Mucosa of gallbladder (tissue), 1 donor: ENCODE measurements around the gene SAXO1. TPM values are rescaled to one million over a fixed set of nuclear protein-coding genes. Genes with fewer than 3 reads are reported as not detected.
"Not testable (repeated sequence)": the region's sequence is repeated elsewhere in the genome, so short reads cannot be mapped to it uniquely, and the experiment has no call there.

Experiments used
- DNase-seq: peaks from one replicate; pipeline ENCODE4 v3.0.0-alpha.2; 2020; ENCODE audit warnings: low spot score
- total RNA-seq: library from RNA; stranded (reverse); gene quantifications from one replicate; pipeline ENCODE4 v1.2.1, GENCODE V29; 2021
- donor health status: DM: no; HTN: no; CAD: no.

Gene SAXO1, protein sequence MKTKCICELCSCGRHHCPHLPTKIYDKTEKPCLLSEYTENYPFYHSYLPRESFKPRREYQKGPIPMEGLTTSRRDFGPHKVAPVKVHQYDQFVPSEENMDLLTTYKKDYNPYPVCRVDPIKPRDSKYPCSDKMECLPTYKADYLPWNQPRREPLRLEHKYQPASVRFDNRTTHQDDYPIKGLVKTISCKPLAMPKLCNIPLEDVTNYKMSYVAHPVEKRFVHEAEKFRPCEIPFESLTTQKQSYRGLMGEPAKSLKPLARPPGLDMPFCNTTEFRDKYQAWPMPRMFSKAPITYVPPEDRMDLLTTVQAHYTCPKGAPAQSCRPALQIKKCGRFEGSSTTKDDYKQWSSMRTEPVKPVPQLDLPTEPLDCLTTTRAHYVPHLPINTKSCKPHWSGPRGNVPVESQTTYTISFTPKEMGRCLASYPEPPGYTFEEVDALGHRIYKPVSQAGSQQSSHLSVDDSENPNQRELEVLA
- total RNA-seq, result 0.03 TPM

DNA sequence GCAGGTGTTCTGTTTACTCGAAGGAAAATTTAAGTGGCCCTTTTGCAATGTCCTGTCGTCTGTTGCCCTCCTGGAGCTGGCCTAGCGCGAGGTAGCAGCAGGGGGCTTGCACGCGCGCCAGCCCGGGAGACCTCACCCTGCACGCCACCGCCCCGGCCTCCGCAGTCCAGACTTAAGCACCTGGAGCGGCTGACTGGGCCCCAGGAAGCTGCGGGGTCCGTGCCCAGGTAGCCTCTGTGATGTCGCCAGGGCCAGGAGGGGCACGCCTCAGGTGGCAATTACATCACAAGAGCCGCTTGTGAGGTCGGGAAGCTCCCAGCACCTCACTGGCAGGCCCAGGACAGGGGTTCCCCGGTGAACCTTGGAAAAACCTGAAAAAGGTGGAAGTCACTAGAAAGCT is at the start of gene SAXO1:
TSS of gene SAXO1 (minus strand) at position 195 of the 400 bp plus-strand sequence. CDS start 301 bp downstream, outside the sequence.
- DNase-seq, result no peak

DNA sequence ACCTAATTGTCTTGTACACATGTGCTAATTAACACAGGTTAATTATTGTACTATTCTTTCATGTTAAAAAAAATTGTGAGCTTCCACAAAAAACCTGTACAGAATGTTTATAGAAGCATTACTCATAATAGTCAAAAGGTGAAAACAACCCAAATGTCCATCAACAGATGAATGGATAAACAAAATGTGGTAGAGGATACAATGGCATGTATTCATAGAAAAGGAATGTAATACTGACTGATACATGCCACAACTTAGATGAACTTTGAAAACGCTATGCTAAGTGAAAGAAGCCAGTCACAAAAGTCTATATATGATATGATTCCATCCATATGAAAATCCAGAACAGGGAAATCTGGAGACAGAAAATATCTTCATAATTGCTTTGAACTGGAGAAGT is 41.8 kb upstream of the SAXO1 start:
- no peak for DNase-seq

GRCh38 chr9:19074229-19074628 is 41.2 kb upstream of the SAXO1 start:
- DNase-seq, result no peak

GRCh38 chr9:19057033-19057432 is 24.0 kb upstream of the SAXO1 start:
- no peak for DNase-seq

GRCh38 chr9:19050637-19051591 is 17.9 kb upstream of the SAXO1 start:
- no peak for DNase-seq

DNA sequence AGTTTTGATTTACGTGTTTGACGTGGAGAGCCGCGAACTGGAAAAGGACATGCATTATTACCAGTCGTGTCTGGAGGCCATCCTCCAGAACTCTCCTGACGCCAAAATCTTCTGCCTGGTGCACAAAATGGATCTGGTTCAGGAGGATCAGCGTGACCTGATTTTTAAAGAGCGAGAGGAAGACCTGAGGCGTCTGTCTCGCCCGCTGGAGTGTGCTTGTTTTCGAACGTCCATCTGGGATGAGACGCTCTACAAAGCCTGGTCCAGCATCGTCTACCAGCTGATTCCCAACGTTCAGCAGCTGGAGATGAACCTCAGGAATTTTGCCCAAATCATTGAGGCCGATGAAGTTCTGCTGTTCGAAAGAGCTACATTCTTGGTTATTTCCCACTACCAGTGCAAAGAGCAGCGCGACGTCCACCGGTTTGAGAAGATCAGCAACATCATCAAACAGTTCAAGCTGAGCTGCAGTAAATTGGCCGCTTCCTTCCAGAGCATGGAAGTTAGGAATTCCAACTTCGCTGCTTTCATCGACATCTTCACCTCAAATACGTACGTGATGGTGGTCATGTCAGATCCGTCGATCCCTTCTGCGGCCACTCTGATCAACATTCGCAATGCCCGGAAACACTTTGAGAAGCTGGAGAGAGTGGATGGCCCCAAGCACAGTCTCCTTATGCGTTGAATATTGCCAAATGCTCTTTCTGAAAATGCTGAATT is 17.1 kb upstream of the SAXO1 start:
- no peak for DNase-seq

DNA sequence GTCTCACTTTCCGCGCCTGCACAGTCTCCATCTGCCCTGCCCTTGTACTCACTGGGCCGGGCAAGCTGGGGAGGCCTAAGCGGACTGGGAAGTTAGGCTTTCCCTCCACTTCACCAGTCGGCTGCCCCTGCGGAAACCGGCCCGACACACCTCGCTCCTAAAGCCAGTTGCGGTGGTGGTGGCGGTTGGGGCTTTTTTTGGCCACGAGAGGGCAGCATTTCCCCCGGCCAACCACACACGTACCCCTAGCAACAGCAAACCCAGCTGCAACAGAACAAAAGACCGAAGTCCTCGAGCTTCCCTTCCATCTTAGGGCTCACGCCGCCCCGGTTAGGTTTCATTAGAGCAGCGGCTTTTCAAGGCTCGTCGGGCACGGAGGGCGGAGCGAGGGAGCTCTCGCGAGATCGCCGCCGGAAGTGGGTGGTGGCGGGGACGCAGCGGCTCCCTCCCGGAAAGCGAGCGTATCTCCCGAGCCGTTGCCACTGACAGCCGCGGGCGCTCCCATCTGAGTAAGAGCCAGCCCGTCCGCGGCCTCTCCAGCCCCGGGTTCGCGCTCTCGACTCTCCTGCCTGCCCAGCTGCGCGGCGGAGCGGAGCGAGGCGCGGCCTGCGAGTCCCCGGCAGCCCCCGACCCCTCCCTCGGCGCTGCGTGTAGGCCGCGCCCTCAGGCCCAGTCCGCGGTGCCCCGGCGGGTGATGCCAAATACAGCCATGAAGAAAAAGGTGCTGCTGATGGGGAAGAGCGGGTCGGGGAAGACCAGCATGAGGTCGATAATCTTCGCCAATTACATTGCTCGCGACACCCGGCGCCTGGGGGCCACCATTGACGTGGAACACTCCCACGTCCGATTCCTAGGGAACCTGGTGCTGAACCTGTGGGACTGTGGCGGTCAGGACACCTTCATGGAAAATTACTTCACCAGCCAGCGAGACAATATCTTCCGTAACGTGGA is 16.2 kb upstream of the SAXO1 start, which contains the start of gene RRAGA:
TSS of gene RRAGA (plus strand) at position 462 of the 951 bp plus-strand sequence. CDS start at position 695, 233 bp downstream.
- DNase-seq, result peak; percentile 95

- no peak for DNase-seq
Observed at GRCh38 chr9:19036611-19037010, 3.6 kb upstream of the SAXO1 start.

GRCh38 chr9:19032406-19032805 is 603 bp downstream of the SAXO1 start:
- DNase-seq, result no peak

GRCh38 chr9:19030899-19031298 is 2.1 kb downstream of the SAXO1 start:
- DNase-seq, result no peak

GRCh38 chr9:19028835-19029451 is 4.1 kb downstream of the SAXO1 start:
- peak; percentile 38 for DNase-seq

GRCh38 chr9:19027825-19028224 is 5.2 kb downstream of the SAXO1 start:
- DNase-seq, result no peak

GRCh38 chr9:19026375-19026774 is 6.6 kb downstream of the SAXO1 start:
- no peak for DNase-seq

DNA sequence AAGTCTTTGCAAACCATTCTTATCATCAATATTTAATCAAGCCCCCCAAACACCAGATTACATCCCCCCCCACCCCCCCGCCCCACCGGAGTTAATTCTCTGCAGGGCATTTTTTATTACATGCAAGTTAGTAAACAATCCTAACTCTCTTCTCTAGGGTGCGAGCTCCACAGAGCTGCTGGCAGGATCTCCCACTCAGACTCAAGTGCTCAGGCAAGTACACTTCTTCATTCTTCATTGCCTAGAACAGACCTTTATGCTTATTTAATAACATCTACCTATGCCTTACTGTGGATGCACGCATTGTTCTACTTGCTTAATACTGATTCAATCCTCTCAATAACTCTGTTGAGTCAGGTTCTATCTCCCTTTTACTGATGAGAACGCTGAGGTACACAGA is 9.9 kb downstream of the SAXO1 start:
- no peak for DNase-seq

DNA sequence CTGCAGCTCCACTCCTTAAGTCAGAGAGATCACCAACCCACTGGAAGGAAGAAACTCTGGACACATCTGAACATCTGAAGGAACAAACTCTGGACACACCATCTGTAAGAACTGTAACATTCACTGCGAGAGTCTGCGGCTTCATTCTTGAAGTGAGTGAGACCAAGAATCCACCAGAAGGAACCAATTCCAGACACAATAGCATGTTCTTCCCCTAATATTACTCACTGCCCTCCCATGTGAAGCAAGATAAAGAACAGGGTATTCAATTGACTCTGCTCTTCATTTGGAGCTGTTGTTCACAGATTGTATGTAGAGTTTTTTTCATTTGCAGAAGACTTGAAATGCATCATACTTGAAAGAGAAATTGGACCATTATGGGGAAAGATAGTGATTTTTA is 10.8 kb downstream of the SAXO1 start:
- no peak for DNase-seq

GRCh38 chr9:19021649-19022048 is 11.4 kb downstream of the SAXO1 start:
- not testable (repeated sequence) for DNase-seq

DNA sequence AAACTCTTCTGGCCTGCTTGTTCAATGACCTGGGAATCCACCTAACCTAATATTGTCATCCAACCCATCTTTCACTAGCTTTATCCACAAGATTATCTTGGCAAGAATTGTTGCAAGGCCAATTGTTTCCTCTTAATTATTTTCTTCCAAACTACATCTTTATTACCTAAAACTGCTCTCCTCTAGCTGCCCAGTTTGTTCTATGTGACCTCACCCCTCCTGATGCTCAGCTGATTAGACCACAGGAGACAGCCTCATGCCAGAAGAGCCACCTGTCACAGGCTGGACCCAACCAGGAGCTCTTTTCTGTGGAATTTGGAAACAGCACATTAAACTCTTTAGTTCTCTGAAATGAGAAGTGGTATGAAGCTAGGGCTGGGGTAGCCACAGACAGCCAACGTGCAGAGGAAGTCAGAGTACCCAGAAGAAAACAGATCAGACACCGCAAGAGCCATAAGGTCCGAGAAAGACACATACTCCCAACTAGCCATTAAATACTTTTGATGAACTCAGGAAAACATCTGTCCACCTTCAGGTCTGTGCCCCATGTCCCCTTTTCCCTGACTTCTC is 12.0 kb downstream of the SAXO1 start:
- DNase-seq, result no peak

DNA sequence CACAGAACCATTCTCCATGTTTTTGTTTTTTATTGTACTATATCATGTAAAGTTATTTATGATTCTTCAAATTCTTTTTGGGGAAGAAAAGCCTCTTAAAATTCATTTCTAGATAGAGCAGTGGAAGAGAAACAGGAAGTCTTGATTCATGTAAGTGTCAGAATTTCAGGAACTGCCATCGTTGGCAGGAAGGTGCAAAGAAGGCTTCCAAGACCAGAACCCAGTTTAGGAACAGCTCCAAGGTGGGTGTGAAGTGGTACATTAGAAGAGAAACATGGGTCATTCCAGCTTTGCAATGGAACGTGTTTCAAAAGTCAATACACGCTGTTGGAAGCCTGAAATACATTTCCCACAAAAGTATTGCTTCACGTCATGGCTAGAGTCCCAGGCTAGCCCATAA is 14.8 kb downstream of the SAXO1 start:
- no peak for DNase-seq

- no peak for DNase-seq
Observed at GRCh38 chr9:19009391-19009965, 23.5 kb downstream of the SAXO1 start.
